Measurements from ENCODE around the gene ABCA5.

The ABCA5 gene

DNA sequence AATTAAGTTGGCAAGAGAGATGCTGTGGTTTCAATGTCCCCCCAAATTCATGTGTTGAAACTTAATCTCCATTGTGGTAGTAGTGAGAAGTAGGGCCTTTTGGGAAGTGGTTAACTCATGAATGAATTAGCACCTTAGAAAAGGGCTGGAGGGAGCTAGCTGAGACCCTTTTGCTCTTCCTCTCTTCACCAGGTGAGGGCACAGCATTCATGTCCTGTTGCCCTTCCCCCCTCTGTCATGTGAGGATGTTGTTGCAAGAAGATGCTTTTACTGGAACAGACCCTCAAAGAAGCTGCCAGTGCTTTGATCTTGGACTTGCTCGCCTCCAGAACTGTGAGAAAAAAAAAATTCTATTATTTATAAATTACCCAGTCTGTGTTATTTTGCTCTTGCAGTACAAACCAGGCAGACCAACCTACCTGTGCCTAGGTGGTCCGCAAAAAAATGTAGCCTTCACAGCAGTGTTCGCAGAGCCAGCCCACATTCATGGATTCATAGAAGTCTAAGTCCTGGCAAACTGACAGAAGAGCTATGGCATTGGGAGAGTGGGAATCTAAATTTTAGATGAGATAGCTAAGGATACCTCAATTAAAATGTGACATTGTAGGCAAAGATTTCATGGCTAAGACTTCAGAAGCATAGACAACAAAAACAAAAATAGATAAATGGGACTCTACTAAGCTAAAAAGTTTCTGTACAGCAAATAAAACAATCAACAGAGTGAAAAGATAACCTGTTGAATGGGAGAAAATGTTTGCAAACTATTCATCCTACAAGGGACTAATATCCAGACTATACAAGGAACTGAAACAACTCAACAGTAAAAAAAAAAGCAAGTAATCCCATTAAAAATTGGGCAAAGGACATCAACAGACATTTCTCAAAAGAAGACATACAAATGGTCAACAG is 32.0 kb upstream of the ABCA5 start:
- ChIA-PET CTCF (interaction anchor here (1.0 kb wide), 1 partner anchor 36 kb away, joined by 3 read pairs; no protein-coding TSS in a partner anchor), POLR2A (no interaction called here)

DNA sequence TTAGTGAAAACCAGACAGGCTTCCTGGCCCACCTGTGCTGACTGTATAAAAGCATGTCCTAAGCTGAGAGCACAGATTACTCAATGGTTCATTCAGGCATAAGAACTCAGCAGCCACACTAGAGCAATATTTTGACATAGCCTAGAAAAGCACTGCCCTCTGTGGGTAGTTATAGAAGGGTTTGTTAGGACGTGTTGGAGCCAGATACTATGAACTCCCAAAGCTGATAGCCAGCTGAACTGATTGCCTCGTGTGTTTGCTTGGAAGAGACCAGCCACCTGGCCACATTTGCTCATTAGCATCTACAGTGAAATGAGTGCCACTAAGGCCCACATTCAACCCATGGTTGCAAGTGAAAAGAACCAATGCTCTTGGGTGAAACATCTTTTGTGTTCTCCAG is 30.8 kb upstream of the ABCA5 start:
- no peaks in the 10 kb centered on the region for H3K4me1 ChIP-seq (ENCODE audit: control extremely low read depth in 1 of 4, control insufficient read depth in 4 of 4, insufficient read depth in 4 of 4, low read length in 3 of 4)
- ChIA-PET POLR2A (no interaction called here), CTCF (no interaction called here)
- no peak overlapping the region for H3K4me3 ChIP-seq (ENCODE audit: control insufficient read depth in 1 of 7, extremely low read depth in 1 of 7, insufficient read depth in 4 of 7, low read depth in 2 of 7, low read length in 6 of 7)
- 97% methylated on average over 2 of the region's 2 CpGs for WGBS (ENCODE audit: insufficient coverage)
- H3K36me3 ChIP-seq (ENCODE audit: control insufficient read depth in 4 of 4, insufficient read depth in 4 of 4, low read length in 3 of 4), result no peaks in the 10 kb centered on the region
- H3K27me3 ChIP-seq (replicated peaks in 2 of 5; ENCODE audit: control insufficient read depth in 4 of 5, insufficient read depth in 5 of 5, low read length in 4 of 5), result no peaks in the 10 kb centered on the region
- no peaks in the 10 kb centered on the region for H3K9me3 ChIP-seq (ENCODE audit: control extremely low read depth in 1 of 5, control insufficient read depth in 4 of 5, insufficient read depth in 2 of 5, low read depth in 1 of 5, low read length in 4 of 5)
- H3K27ac ChIP-seq (ENCODE audit: insufficient read depth in 1 of 2, low read depth in 1 of 2, low read length in 2 of 2, poor library complexity in 1 of 2, severe bottlenecking in 2 of 2), result no peak overlapping the region
- DNase-seq, result no peak

More for the DNA sequence above, 32.0 kb upstream of the ABCA5 start:
- no peaks in the 10 kb centered on the region for H3K27me3 ChIP-seq (replicated peaks in 2 of 5; ENCODE audit: control insufficient read depth in 4 of 5, insufficient read depth in 5 of 5, low read length in 4 of 5)
- H3K9me3 ChIP-seq (ENCODE audit: control extremely low read depth in 1 of 5, control insufficient read depth in 4 of 5, insufficient read depth in 2 of 5, low read depth in 1 of 5, low read length in 4 of 5), result no peaks in the 10 kb centered on the region
- DNase-seq, result peak; percentile 25 to 42 (median 26)
- no peaks in the 10 kb centered on the region for H3K36me3 ChIP-seq (ENCODE audit: control insufficient read depth in 4 of 4, insufficient read depth in 4 of 4, low read length in 3 of 4)
- no peaks in the 10 kb centered on the region for H3K4me1 ChIP-seq (ENCODE audit: control extremely low read depth in 1 of 4, control insufficient read depth in 4 of 4, insufficient read depth in 4 of 4, low read length in 3 of 4)
- 94% methylated on average over 2 of the region's 3 CpGs for WGBS (ENCODE audit: insufficient coverage)
- no peak overlapping the region for H3K4me3 ChIP-seq (ENCODE audit: control insufficient read depth in 1 of 7, extremely low read depth in 1 of 7, insufficient read depth in 4 of 7, low read depth in 2 of 7, low read length in 6 of 7)
- no peak overlapping the region for H3K27ac ChIP-seq (ENCODE audit: insufficient read depth in 1 of 2, low read depth in 1 of 2, low read length in 2 of 2, poor library complexity in 1 of 2, severe bottlenecking in 2 of 2)

DNA sequence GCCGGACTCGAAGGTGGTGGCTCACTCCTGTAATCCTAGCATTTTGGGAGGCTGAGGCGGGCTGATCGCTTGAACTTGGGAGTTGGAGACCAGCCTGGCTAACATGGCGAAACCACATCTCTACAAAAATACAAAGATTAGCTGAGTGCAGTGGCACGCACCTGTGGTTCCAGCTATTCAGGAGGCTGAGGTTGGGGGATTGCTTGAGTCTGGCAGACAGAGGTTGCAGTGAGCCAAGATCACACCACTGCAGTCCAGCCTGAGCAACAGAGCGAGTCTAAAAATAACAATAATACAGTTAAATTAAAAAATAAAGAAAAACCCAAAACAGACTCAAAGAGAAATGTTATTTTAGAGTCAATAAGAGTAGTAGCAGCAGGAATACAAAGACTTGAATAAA is 29.7 kb upstream of the ABCA5 start:
- Histone ChIP-seq H3K27me3 (replicated peaks in 2 of 5; ENCODE audit: control insufficient read depth in 4 of 5, insufficient read depth in 5 of 5, low read length in 4 of 5) (no peaks in the 10 kb centered on the region), H3K36me3 (ENCODE audit: control insufficient read depth in 4 of 4, insufficient read depth in 4 of 4, low read length in 3 of 4) (no peaks in the 10 kb centered on the region), H3K4me1 (ENCODE audit: control extremely low read depth in 1 of 4, control insufficient read depth in 4 of 4, insufficient read depth in 4 of 4, low read length in 3 of 4) (no peaks in the 10 kb centered on the region), H3K9me3 (ENCODE audit: control extremely low read depth in 1 of 5, control insufficient read depth in 4 of 5, insufficient read depth in 2 of 5, low read depth in 1 of 5, low read length in 4 of 5) (no peaks in the 10 kb centered on the region), H3K27ac (ENCODE audit: insufficient read depth in 1 of 2, low read depth in 1 of 2, low read length in 2 of 2, poor library complexity in 1 of 2, severe bottlenecking in 2 of 2) (no peak overlapping the region), H3K4me3 (ENCODE audit: control insufficient read depth in 1 of 7, extremely low read depth in 1 of 7, insufficient read depth in 4 of 7, low read depth in 2 of 7, low read length in 6 of 7) (no peak overlapping the region)
- ChIA-PET CTCF (no interaction called here), POLR2A (no interaction called here)
- 100% methylated on average over 4 of the region's 7 CpGs for WGBS (ENCODE audit: insufficient coverage)
- no peak for DNase-seq

DNA sequence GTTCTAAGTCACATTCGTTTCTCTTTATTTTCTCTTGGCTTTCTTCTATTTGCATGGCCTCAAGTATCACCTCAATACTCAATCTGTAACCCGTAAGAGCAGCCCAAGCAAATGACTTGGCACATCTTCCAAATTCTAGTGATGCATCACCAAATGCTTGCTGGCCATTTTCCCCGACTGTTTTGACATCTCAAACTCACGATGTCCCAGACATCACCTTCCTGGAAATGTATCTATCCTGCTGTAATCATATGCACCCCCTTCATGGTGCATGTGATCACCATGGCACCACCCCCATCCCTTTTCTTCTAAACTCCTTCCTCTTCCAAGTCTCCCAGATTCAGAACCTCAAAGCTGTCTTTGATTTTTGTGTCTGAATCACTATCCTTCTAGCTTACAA is 24.0 kb upstream of the ABCA5 start:
- Histone ChIP-seq H3K9me3 (ENCODE audit: control extremely low read depth in 1 of 5, control insufficient read depth in 4 of 5, insufficient read depth in 2 of 5, low read depth in 1 of 5, low read length in 4 of 5) (peaks cover 0 to 6% (median 0%) of the 10 kb centered on the region in 5 experiments), H3K4me3 (ENCODE audit: control insufficient read depth in 1 of 7, extremely low read depth in 1 of 7, insufficient read depth in 4 of 7, low read depth in 2 of 7, low read length in 6 of 7) (no peak overlapping the region), H3K36me3 (ENCODE audit: control insufficient read depth in 4 of 4, insufficient read depth in 4 of 4, low read length in 3 of 4) (no peaks in the 10 kb centered on the region), H3K27ac (ENCODE audit: insufficient read depth in 1 of 2, low read depth in 1 of 2, low read length in 2 of 2, poor library complexity in 1 of 2, severe bottlenecking in 2 of 2) (no peak overlapping the region), H3K4me1 (ENCODE audit: control extremely low read depth in 1 of 4, control insufficient read depth in 4 of 4, insufficient read depth in 4 of 4, low read length in 3 of 4) (no peaks in the 10 kb centered on the region), H3K27me3 (replicated peaks in 2 of 5; ENCODE audit: control insufficient read depth in 4 of 5, insufficient read depth in 5 of 5, low read length in 4 of 5) (peaks cover 0 to 2% (median 0%) of the 10 kb centered on the region in 5 experiments)
- ChIA-PET POLR2A (no interaction called here), CTCF (no interaction called here)
- WGBS (ENCODE audit: insufficient coverage), result 94% methylated on average over 4 of the region's 4 CpGs
- no peak for DNase-seq

DNA sequence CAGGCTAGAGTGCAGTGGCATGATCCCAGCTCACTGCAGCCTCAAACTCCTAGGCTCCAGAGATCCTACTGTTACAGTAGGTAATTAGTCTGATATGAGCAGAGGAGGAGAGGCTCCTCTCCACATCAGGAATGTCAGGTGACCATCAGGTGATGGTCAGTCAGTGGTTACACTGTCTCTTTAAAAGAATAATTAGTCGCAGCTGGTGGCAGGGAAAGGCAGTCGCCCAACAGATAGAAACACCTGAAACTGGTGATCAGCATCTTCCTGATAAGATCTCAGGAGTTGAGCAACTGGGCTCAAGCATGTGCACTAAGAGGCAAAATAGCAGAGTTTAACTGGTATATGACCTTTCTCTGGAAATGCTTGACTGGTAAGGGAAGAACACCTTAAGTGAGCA is 21.5 kb upstream of the ABCA5 start:
- Histone ChIP-seq H3K4me3 (ENCODE audit: control insufficient read depth in 1 of 7, extremely low read depth in 1 of 7, insufficient read depth in 4 of 7, low read depth in 2 of 7, low read length in 6 of 7) (no peak overlapping the region), H3K4me1 (ENCODE audit: control extremely low read depth in 1 of 4, control insufficient read depth in 4 of 4, insufficient read depth in 4 of 4, low read length in 3 of 4) (no peaks in the 10 kb centered on the region), H3K27ac (ENCODE audit: insufficient read depth in 1 of 2, low read depth in 1 of 2, low read length in 2 of 2, poor library complexity in 1 of 2, severe bottlenecking in 2 of 2) (no peak overlapping the region), H3K27me3 (replicated peaks in 2 of 5; ENCODE audit: control insufficient read depth in 4 of 5, insufficient read depth in 5 of 5, low read length in 4 of 5) (peaks cover 0 to 2% (median 0%) of the 10 kb centered on the region in 5 experiments), H3K9me3 (ENCODE audit: control extremely low read depth in 1 of 5, control insufficient read depth in 4 of 5, insufficient read depth in 2 of 5, low read depth in 1 of 5, low read length in 4 of 5) (peaks cover 0 to 6% (median 0%) of the 10 kb centered on the region in 5 experiments), H3K36me3 (ENCODE audit: control insufficient read depth in 4 of 4, insufficient read depth in 4 of 4, low read length in 3 of 4) (no peaks in the 10 kb centered on the region)
- ChIA-PET CTCF (no interaction called here), POLR2A (no interaction called here)
- DNase-seq, result no peak
- WGBS (ENCODE audit: insufficient coverage), result 100% methylated on average over 2 of the region's 2 CpGs

DNA sequence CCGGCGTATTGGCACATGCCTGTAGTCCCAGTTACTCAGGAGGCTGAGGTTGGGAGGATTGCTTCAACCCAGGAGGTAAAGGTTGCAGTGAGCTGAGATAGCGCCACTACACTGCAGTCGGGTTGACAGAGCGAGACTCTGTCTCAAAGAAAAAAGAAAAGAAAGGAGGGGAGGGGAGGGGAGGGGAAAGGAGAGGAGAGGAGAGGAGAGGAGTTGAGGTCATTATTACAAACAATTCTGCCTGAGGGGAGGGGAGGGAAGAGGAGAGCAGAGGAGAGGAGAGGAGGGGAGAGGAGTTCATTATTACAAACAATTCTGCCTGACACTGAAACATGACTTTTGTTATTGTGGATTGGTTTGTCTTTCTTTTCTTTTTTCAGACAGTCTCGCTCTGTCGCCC is 19.8 kb upstream of the ABCA5 start:
- no peak for DNase-seq
- Histone ChIP-seq H3K36me3 (ENCODE audit: control insufficient read depth in 4 of 4, insufficient read depth in 4 of 4, low read length in 3 of 4) (no peaks in the 10 kb centered on the region), H3K4me1 (ENCODE audit: control extremely low read depth in 1 of 4, control insufficient read depth in 4 of 4, insufficient read depth in 4 of 4, low read length in 3 of 4) (no peaks in the 10 kb centered on the region), H3K27ac (ENCODE audit: insufficient read depth in 1 of 2, low read depth in 1 of 2, low read length in 2 of 2, poor library complexity in 1 of 2, severe bottlenecking in 2 of 2) (no peak overlapping the region), H3K4me3 (ENCODE audit: control insufficient read depth in 1 of 7, extremely low read depth in 1 of 7, insufficient read depth in 4 of 7, low read depth in 2 of 7, low read length in 6 of 7) (no peak overlapping the region), H3K27me3 (replicated peaks in 2 of 5; ENCODE audit: control insufficient read depth in 4 of 5, insufficient read depth in 5 of 5, low read length in 4 of 5) (peaks cover 0 to 2% (median 0%) of the 10 kb centered on the region in 5 experiments), H3K9me3 (ENCODE audit: control extremely low read depth in 1 of 5, control insufficient read depth in 4 of 5, insufficient read depth in 2 of 5, low read depth in 1 of 5, low read length in 4 of 5) (peaks cover 0 to 6% (median 0%) of the 10 kb centered on the region in 5 experiments)
- ChIA-PET CTCF (interaction anchor here (0.6 kb wide), 1 partner anchor 46 kb away, joined by 3 read pairs; no protein-coding TSS in a partner anchor), POLR2A (interaction anchor here (0.7 kb wide), 1 partner anchor 640 kb away, joined by 3 read pairs; no protein-coding TSS in a partner anchor)
- WGBS (ENCODE audit: insufficient coverage), result 100% methylated on average over 3 of the region's 7 CpGs

DNA sequence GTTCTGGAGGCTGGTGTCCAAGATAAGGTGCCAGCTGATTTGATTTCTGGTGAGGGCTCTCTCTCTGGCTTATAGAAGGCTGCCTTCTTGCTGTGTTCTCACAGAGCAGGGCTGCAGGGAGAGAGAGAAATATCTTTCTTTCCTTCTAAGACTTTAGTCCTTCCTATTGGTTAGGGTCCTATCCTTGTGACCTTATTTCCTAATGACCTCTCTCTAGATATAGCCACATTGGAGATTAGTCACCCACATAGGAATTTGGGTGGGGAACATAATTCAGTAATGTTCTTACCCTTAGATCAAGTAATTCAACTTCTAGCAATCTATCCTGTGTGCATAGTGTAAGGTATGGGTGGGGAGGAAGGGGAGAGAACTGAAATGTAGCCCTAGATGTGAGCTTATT is 18.0 kb upstream of the ABCA5 start:
- Histone ChIP-seq H3K27me3 (replicated peaks in 2 of 5; ENCODE audit: control insufficient read depth in 4 of 5, insufficient read depth in 5 of 5, low read length in 4 of 5) (no peaks in the 10 kb centered on the region), H3K27ac (ENCODE audit: insufficient read depth in 1 of 2, low read depth in 1 of 2, low read length in 2 of 2, poor library complexity in 1 of 2, severe bottlenecking in 2 of 2) (no peak overlapping the region), H3K4me1 (ENCODE audit: control extremely low read depth in 1 of 4, control insufficient read depth in 4 of 4, insufficient read depth in 4 of 4, low read length in 3 of 4) (no peaks in the 10 kb centered on the region), H3K9me3 (ENCODE audit: control extremely low read depth in 1 of 5, control insufficient read depth in 4 of 5, insufficient read depth in 2 of 5, low read depth in 1 of 5, low read length in 4 of 5) (peaks cover 0 to 6% (median 0%) of the 10 kb centered on the region in 5 experiments), H3K4me3 (ENCODE audit: control insufficient read depth in 1 of 7, extremely low read depth in 1 of 7, insufficient read depth in 4 of 7, low read depth in 2 of 7, low read length in 6 of 7) (no peak overlapping the region), H3K36me3 (ENCODE audit: control insufficient read depth in 4 of 4, insufficient read depth in 4 of 4, low read length in 3 of 4) (no peaks in the 10 kb centered on the region)
- ChIA-PET CTCF (interaction anchor here (1.0 kb wide), 1 partner anchor 10 kb away, joined by 3 read pairs; no protein-coding TSS in a partner anchor), POLR2A (no interaction called here)
- DNase-seq, result no peak

Measured in common myeloid progenitor, CD34-positive (primary cell).